ENCODE results near the gene MXD4.

DNA sequence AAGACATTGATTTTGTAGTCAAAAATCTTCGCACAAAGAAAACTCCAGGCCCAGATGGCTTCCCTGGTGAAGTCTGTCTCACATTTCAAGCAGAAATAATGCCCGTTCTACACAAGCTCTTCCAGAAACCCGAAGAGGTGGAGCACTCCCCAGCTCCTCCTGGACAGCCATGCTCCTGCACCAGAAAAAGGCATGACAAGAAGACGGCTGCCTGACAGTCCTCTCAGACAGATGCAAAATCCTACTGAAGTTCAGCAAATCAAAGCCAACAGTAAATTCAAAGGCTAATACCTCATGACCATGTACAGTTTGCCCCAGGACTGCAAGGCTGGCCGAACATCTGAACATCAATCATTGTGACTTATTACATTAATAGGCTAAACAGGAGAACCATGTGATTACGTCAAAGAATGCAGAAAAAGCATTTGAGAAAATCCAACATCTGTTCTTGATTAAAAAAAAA, 30.8 kb upstream of the MXD4 start:
- TF ChIP-seq EP300 (IDR thresholded peaks at IDR 0.05) (no peak), POLR2A (IDR thresholded peaks at IDR 0.05) (no peak)

All from upper lobe of left lung (tissue), 4 donors.